OCI-LY7 (cell line): ENCODE measurements around the gene CCNB2. TPM values are rescaled to one million over a fixed set of nuclear protein-coding genes. Genes with fewer than 3 reads are reported as not detected.

ENCODE experiments used
- BruUV-seq: library from RNA; stranded (reverse); fragments of 400-500 nt; replicated peaks from 2 replicates; lab custom pipeline; 2021; lab: Mats Ljungman, UMichigan
- CTCF ChIA-PET: fragments of 300-600 bp; sonication (Branson Sonifier 250); formaldehyde crosslinking; loops from one replicate; lab custom pipeline; 2022; ENCODE audit warnings: antibody characterized with exemption; ENCODE audit not compliant: unreplicated experiment; lab: Charles Lee
- POLR2A ChIA-PET: fragments of 300-600 bp; sonication (Branson Sonifier 250); formaldehyde crosslinking; loops from one replicate; lab custom pipeline; 2022; ENCODE audit warnings: antibody characterized with exemption; lab: Charles Lee
- DNase-seq: peaks from one replicate; pipeline ENCODE4 v3.0.0-alpha.2; 2015; ENCODE audit warnings: low spot score
- H2AFZ ChIP-seq: fragments of 200-600 bp; sonication (generic), shearing (Covaris generic); 2 replicates; pipeline ENCODE4 v1.6.1; 2014; ENCODE audit warnings: mild to moderate bottlenecking, antibody characterized with exemption, low read length, moderate library complexity
- H3K27ac ChIP-seq: fragments of 200-600 bp; sonication (generic); 2 replicates; pipeline ENCODE4 v1.5.1; 2014; ENCODE audit warnings: mixed run types, low read depth, mild to moderate bottlenecking, moderate library complexity, low read length, inconsistent platforms; ENCODE audit not compliant: poor library complexity, severe bottlenecking
- H3K36me3 ChIP-seq: fragments of 200-600 bp; sonication (generic); 2 replicates; pipeline ENCODE4 v1.6.1; 2014; ENCODE audit warnings: mild to moderate bottlenecking, antibody characterized with exemption, low read length, moderate library complexity, mixed read lengths; ENCODE audit not compliant: insufficient read depth
- H3K4me1 ChIP-seq: fragments of 200-600 bp; sonication (generic); 2 replicates; pipeline ENCODE4 v1.5.1; 2014; ENCODE audit warnings: mild to moderate bottlenecking, low read length; ENCODE audit not compliant: insufficient read depth, poor library complexity, severe bottlenecking
- H3K4me2 ChIP-seq: fragments of 200-600 bp; sonication (generic); 2 replicates; pipeline ENCODE4 v1.6.1; 2014; ENCODE audit warnings: mild to moderate bottlenecking, low read length
- H3K4me3 ChIP-seq: fragments of 200-600 bp; sonication (generic); 2 replicates; pipeline ENCODE4 v1.5.1; 2014; ENCODE audit warnings: mild to moderate bottlenecking, low read depth, low read length; ENCODE audit not compliant: poor library complexity, severe bottlenecking
- H3K79me2 ChIP-seq: fragments of 200-600 bp; sonication (generic); 2 replicates; pipeline ENCODE4 v1.6.1; 2016; ENCODE audit warnings: low read depth, mild to moderate bottlenecking, low read length, moderate library complexity, mixed read lengths; ENCODE audit not compliant: insufficient read depth
- H3K9me2 ChIP-seq: fragments of 200-600 bp; sonication (generic); 2 replicates; pipeline ENCODE4 v1.6.1; 2016; ENCODE audit warnings: mild to moderate bottlenecking, low read length, mixed read lengths; ENCODE audit not compliant: insufficient read depth
- H3K9me3 ChIP-seq: fragments of 200-600 bp; sonication (generic); 2 replicates; pipeline ENCODE4 v1.6.1; 2014; ENCODE audit warnings: mild to moderate bottlenecking, mixed run types, low read length, mixed read lengths
- H4K20me1 ChIP-seq: fragments of 200-600 bp; sonication (generic); 2 replicates; pipeline ENCODE4 v1.6.1; 2014; ENCODE audit warnings: mild to moderate bottlenecking, antibody characterized with exemption, low read length, moderate library complexity, mixed read lengths; ENCODE audit not compliant: insufficient read depth
- EZH2phosphoT487 ChIP-seq: fragments of 200-600 bp; sonication (generic); IDR thresholded peaks from 2 replicates; pipeline ENCODE4 v1.6.1; 2018; ENCODE audit warnings: low read depth, borderline replicate concordance, mild to moderate bottlenecking, mixed run types, antibody characterized with exemption, low read length, moderate library complexity, mixed read lengths
- intact Hi-C: fragments of 100-400 bp; cut with micrococcal nuclease; formaldehyde crosslinking; loops from one replicate; pipeline ENCODE4 v1.10.0; 2022; ENCODE audit not compliant: unreplicated experiment
- total RNA-seq, 2 experiments: library from RNA; depleted of rRNA in 1 of 2; stranded (reverse); fragments of >200 nt in 1 of 2; shearing (Covaris generic) in 1 of 2; gene quantifications; 2 replicates each; pipeline ENCODE4 v1.2.3, GENCODE V29; 2014 to 2022
- TF ChIP-seq, protein P1 (sequence below): fragments of 200-600 bp; sonication (generic); conservative IDR thresholded peaks from 2 replicates; pipeline ENCODE4 v1.5.1; 2014; ENCODE audit warnings: mild to moderate bottlenecking, antibody characterized with exemption, low read length, moderate library complexity, mixed read lengths

Gene CCNB2
- total RNA-seq, 2 experiments from 2014 or later, result 93.9 to 128 TPM

DNA sequence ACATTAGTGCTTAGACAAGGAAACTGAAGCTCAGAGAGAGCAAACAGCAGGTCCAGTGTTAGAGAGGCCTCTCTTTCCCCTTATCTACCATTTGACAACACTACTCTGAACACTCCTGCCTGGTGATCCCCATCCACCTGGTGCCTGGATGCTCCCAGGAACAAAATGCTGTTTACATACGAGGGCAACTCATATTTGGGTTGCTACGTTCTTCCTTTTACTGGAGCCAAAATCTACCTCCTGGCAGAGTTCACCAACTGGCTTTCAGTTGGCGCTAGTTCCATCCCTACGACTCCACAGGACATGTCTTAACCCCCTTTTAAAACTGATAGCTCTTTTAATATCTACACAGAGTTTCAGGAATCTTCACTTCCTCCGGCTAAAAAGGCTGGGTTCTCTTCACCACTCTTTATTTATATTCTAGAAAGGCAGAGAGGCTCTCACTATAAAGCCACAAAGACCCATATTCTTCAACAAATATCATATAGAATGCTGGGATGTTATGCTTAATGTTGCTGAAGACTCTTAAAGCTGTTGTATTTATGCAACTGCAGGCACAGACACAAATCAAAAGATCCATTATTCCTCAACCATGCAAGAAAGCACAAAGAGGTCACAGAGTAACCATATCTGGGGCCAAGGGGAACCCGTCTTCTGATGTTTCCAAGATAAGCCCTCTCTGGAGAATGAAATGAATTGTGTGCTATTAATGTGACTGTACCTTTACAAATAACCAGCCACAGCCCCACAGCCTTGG lies 47.9 kb downstream of the CCNB2 start:
- Histone ChIP-seq H3K4me1 (no peaks in the 10 kb centered on the region), H3K4me2 (no peak overlapping the region), H3K79me2 (no peaks in the 10 kb centered on the region), H3K36me3 (no peaks in the 10 kb centered on the region), H3K9me3 (no peaks in the 10 kb centered on the region), H3K4me3 (no peak overlapping the region), H3K9me2 (no peaks in the 10 kb centered on the region), H2AFZ (no peak overlapping the region), H4K20me1 (no peaks in the 10 kb centered on the region), H3K27ac (no peak overlapping the region)
- BruUV-seq, result no TSS peak
- TF ChIP-seq EZH2phosphoT487, result no peak
- TF ChIP-seq, protein P1, sequence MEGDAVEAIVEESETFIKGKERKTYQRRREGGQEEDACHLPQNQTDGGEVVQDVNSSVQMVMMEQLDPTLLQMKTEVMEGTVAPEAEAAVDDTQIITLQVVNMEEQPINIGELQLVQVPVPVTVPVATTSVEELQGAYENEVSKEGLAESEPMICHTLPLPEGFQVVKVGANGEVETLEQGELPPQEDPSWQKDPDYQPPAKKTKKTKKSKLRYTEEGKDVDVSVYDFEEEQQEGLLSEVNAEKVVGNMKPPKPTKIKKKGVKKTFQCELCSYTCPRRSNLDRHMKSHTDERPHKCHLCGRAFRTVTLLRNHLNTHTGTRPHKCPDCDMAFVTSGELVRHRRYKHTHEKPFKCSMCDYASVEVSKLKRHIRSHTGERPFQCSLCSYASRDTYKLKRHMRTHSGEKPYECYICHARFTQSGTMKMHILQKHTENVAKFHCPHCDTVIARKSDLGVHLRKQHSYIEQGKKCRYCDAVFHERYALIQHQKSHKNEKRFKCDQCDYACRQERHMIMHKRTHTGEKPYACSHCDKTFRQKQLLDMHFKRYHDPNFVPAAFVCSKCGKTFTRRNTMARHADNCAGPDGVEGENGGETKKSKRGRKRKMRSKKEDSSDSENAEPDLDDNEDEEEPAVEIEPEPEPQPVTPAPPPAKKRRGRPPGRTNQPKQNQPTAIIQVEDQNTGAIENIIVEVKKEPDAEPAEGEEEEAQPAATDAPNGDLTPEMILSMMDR, result no peak
- DNase-seq, result no peak
- ChIA-PET CTCF (interaction anchor here (0.8 kb wide), 1 partner anchor 341 kb away, joined by 3 read pairs; no protein-coding TSS in a partner anchor), POLR2A (interaction anchor here (0.6 to 0.9 kb wide), 3 partner anchors 101 to 361 kb away, joined by 3 to 9 read pairs (median 3); no protein-coding TSS in a partner anchor)
- intact Hi-C loops, result no loop called here

DNA sequence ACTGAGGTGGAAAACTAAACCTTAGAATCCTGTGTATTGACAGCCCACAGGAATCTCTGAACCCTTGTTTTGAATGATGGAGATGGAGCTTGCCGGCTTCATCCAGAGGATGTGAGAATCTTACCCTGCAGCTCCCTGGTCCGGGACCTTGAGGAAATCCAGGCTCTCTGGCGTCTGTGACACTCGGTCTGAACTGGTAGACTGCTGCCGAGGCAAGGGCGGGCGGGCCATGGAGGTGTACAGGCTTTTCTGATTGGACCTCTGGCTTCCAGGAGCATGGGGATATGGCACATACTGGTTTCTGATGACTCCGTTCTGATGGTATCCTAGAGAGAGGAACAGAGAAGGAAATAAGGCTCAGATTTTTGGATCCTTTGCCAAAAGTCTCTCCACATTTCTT lies 48.5 kb downstream of the CCNB2 start:
- Histone ChIP-seq H3K79me2 (no peaks in the 10 kb centered on the region), H3K4me3 (no peak overlapping the region), H3K36me3 (no peaks in the 10 kb centered on the region), H3K9me3 (no peaks in the 10 kb centered on the region), H2AFZ (no peak overlapping the region), H4K20me1 (no peaks in the 10 kb centered on the region), H3K27ac (no peak overlapping the region), H3K9me2 (no peaks in the 10 kb centered on the region), H3K4me1 (no peaks in the 10 kb centered on the region), H3K4me2 (no peak overlapping the region)
- ChIA-PET CTCF (no interaction called here), POLR2A (interaction anchor here (0.6 kb wide), 2 partner anchors 57 to 101 kb away, joined by 3 to 9 read pairs; no protein-coding TSS in a partner anchor)
- BruUV-seq, result no TSS peak
- TF ChIP-seq, protein P1, result no peak
- TF ChIP-seq EZH2phosphoT487, result no peak
- intact Hi-C loops, result no loop called here
- DNase-seq, result no peak

DNA sequence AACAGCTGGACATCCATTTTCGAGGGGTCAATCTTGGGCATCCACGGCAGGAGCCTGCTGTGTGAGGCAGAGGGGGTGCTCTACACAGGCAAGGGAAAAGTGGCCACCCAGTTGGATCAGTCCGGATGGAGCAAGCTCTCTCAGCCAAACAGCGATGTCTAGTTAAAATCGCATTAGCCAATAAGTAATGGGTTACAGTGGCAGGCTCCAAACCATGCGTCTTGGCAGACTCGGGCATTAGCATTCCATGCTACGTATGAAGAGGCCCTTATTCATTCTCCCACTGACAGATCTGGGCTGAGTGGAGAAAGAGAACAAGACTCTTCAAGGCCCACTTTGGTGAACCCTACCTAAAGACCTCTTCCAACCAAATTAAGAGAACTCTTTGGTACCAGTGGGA lies 49.3 kb downstream of the CCNB2 start:
- no TSS peak for BruUV-seq
- intact Hi-C loops, result no loop called here
- ChIA-PET CTCF (no interaction called here), POLR2A (interaction anchor here (0.6 kb wide), 1 partner anchor 57 kb away, joined by 3 read pairs; no protein-coding TSS in a partner anchor)
- DNase-seq, result no peak
- Histone ChIP-seq H3K4me1 (no peaks in the 10 kb centered on the region), H3K4me3 (no peak overlapping the region), H2AFZ (no peak overlapping the region), H3K79me2 (no peaks in the 10 kb centered on the region), H3K4me2 (no peak overlapping the region), H3K36me3 (no peaks in the 10 kb centered on the region), H3K9me2 (no peaks in the 10 kb centered on the region), H3K9me3 (no peaks in the 10 kb centered on the region), H4K20me1 (no peaks in the 10 kb centered on the region), H3K27ac (no peak overlapping the region)
- TF ChIP-seq, protein P1, result no peak
- TF ChIP-seq EZH2phosphoT487, result no peak
